ENCODE measurements around the gene MAP2K4.

The MAP2K4 gene

GRCh38 chr17:12178644-12179330, 158.1 kb downstream of the MAP2K4 start:
- DNase-seq: no peak

GRCh38 chr17:12180644-12181261, 160.1 kb downstream of the MAP2K4 start:
- no peak for DNase-seq

GRCh38 chr17:12187658-12188057, 167.0 kb downstream of the MAP2K4 start:
- no peak for DNase-seq

GRCh38 chr17:12193144-12193735, 172.6 kb downstream of the MAP2K4 start:
- DNase-seq: no peak

All from DMS 273 treated with DMSO at 0.1 percent for 48 hours (cell line).